Fibroblast of lung (primary cell): Measurements from ENCODE around the gene CDCP1.

Experiments used
- CTCF ChIP-seq, 2 donors: IDR thresholded peaks in 1 of 2; conservative IDR thresholded peaks in 1 of 2; 1 replicate in 1 of 2; 2 replicates in 1 of 2; pipeline ENCODE4 v1.5.1; 2011 to 2012; ENCODE audit warnings: low read length in 2 of 2, control low read depth in 1 of 2, inconsistent platforms in 1 of 2, low read depth in 1 of 2, mild to moderate bottlenecking in 1 of 2
- EZH2 ChIP-seq: IDR thresholded peaks from 2 replicates; pipeline ENCODE4 v1.5.1; 2012; ENCODE audit warnings: low read length, control low read depth, mild to moderate bottlenecking; ENCODE audit errors: missing control alignments

DNA sequence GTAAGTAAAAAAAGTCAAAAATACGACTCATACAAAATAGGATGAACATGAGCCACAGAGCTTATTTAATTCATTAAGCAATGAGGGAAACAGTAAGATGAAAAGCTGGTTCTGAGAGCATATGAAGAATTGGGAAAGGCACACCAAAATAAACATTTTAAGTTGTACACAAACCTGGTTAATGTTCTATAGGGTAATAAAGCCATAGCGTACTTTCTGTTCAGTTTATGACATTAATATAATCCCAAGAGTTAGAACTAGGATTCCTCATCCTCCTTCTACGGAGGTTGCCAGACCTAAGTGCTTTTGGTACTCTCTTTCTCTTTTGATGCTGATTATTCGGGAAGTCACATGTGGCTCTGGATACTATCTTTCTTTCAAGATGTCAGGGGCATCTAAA, 78.7 kb downstream of the CDCP1 start:
- TF ChIP-seq CTCF (conservative IDR thresholded peaks at IDR 0.05 in 1 of 2, IDR thresholded peaks at IDR 0.05 in 1 of 2; ENCODE audit: low read depth in 1 of 2, low read length in 2 of 2), result no peak
- no peak for TF ChIP-seq EZH2
